GM19351 (cell line): Measurements from ENCODE around the gene LDAH.

ENCODE experiments used
- ATAC-seq: cut with Tn5 transposase; IDR thresholded peaks from one replicate; pipeline ENCODE4 v1.9.1; 2021; ENCODE audit warnings: mild to moderate bottlenecking, moderate library complexity; ENCODE audit not compliant: unreplicated experiment

Gene LDAH

GRCh38 chr2:20687260-20687832 lies 135.6 kb downstream of the LDAH start:
- no peak for ATAC-seq

GRCh38 chr2:20684581-20685063 lies 138.3 kb downstream of the LDAH start:
- ATAC-seq, result no peak

- no peak for ATAC-seq
Measured at GRCh38 chr2:20682167-20682920, 140.6 kb downstream of the LDAH start.

GRCh38 chr2:20680744-20681375 lies 142.0 kb downstream of the LDAH start:
- no peak for ATAC-seq

GRCh38 chr2:20678780-20679179 lies 144.1 kb downstream of the LDAH start:
- ATAC-seq, result no peak

GRCh38 chr2:20678086-20678395 lies 144.9 kb downstream of the LDAH start:
- no peak for ATAC-seq

- peak; percentile 49 for ATAC-seq
Measured at GRCh38 chr2:20677301-20678085, 145.4 kb downstream of the LDAH start.

- ATAC-seq, result peak; percentile 70
Measured at GRCh38 chr2:20676353-20677215, 146.3 kb downstream of the LDAH start.

GRCh38 chr2:20675701-20676352 lies 147.1 kb downstream of the LDAH start:
- ATAC-seq, result peak; percentile 41

- no peak for ATAC-seq
Measured at GRCh38 chr2:20674974-20675679, 147.8 kb downstream of the LDAH start.

- no peak for ATAC-seq
Measured at GRCh38 chr2:20674309-20674965, 148.5 kb downstream of the LDAH start.

- no peak for ATAC-seq
Measured at GRCh38 chr2:20673686-20674308, 149.1 kb downstream of the LDAH start.

- ATAC-seq, result no peak
Measured at GRCh38 chr2:20672201-20672951, 150.5 kb downstream of the LDAH start.

GRCh38 chr2:20671736-20672080 lies 151.2 kb downstream of the LDAH start:
- ATAC-seq, result no peak

GRCh38 chr2:20671036-20671735 lies 151.7 kb downstream of the LDAH start:
- ATAC-seq, result no peak

- no peak for ATAC-seq
Measured at GRCh38 chr2:20670315-20671035, 152.4 kb downstream of the LDAH start.
